Measurements from ENCODE around the gene SNAI1. TPM values are rescaled to one million over a fixed set of nuclear protein-coding genes. Genes with fewer than 3 reads are reported as not detected.
A peak's percentile ranks its signal among the peaks of the same experiment; 100 is the strongest.

SNAI1 gene
- polyA plus RNA-seq, 1 experiment, result 6.5 TPM

DNA sequence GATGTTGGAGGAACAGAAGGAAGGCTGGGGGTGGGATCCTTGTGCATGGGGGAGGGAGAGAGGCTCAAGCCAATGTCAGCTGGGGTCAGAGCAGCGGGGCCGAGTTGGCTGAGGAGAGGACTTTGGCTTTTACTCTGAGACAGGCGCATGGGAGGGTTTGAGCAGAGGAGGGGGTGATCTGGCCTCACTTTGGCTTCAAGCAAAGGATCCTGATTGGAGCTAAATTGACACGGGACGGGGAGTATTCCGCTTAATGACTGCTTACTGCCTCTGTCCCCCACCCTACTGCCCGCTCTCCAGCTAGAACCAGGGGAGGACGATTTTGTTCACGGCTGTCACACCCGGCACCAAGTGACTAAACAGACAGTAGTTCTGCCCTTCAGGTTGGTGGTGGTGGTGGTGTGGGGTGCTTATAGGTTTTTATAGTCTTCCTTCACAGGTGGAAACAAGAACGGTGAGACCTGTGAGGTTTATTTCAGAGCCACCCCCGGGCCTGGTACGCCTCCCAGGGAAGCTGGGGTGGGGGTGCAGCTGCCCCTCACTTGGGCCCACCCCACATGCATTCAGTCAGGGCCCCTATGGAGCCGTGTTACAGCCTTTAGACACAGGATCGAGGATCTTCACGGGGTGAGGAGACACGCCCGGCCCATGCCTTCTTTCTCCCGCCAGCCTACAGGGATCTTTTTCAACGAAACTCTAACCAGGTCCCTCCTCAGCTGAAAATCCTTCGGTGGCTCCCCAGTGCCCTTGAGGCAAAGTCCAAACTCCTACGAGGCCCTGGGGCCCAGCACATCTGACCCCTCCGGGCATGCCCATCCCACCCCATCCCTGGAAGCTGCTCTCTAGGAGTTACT lies 1.3 kb upstream of the SNAI1 start:
- ChIA-PET CTCF (interaction anchor here (0.8 to 16.8 kb wide), 12 partner anchors 8 to 190 kb away, joined by 3 to 590 read pairs (median 4); no protein-coding TSS in a partner anchor), POLR2A (no interaction called here)
- DNase-seq (ENCODE audit: low read depth), result no peak
- H3K36me3 ChIP-seq (ENCODE audit: control insufficient read depth, insufficient read depth, low read length), result peaks cover 1% of the 10 kb centered on the region; the same call in 1 of the 2 replicates
- TF ChIP-seq, protein P1, sequence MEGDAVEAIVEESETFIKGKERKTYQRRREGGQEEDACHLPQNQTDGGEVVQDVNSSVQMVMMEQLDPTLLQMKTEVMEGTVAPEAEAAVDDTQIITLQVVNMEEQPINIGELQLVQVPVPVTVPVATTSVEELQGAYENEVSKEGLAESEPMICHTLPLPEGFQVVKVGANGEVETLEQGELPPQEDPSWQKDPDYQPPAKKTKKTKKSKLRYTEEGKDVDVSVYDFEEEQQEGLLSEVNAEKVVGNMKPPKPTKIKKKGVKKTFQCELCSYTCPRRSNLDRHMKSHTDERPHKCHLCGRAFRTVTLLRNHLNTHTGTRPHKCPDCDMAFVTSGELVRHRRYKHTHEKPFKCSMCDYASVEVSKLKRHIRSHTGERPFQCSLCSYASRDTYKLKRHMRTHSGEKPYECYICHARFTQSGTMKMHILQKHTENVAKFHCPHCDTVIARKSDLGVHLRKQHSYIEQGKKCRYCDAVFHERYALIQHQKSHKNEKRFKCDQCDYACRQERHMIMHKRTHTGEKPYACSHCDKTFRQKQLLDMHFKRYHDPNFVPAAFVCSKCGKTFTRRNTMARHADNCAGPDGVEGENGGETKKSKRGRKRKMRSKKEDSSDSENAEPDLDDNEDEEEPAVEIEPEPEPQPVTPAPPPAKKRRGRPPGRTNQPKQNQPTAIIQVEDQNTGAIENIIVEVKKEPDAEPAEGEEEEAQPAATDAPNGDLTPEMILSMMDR (IDR thresholded peaks at IDR 0.05; ENCODE audit: insufficient read depth, low read depth, low read length), result no peak
- no peaks in the 10 kb centered on the region for H3K27me3 ChIP-seq (ENCODE audit: control insufficient read depth, insufficient read depth, low read length)
- no peak overlapping the region for H3K4me3 ChIP-seq (ENCODE audit: low read depth, low read length)

DNA sequence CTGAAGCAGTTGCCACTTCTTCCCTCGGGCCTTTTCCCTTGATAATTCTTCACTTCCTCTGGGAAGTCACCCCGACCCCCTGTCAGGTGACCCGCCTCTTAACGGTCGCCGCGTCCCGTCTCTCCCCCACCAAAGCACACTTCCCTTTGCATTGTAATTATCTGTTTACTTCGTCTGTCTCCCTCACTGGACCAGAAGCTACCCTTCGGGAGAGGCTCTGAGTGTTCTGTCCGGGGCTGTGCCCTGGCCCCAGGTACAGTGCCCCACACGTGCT lies 771 bp upstream of the SNAI1 start:
- ChIA-PET POLR2A (no interaction called here), CTCF (interaction anchor here (0.9 to 16.8 kb wide), 8 partner anchors 77 to 190 kb away, joined by 3 to 590 read pairs (median 4); no protein-coding TSS in a partner anchor)
- DNase-seq (ENCODE audit: low read depth), result no peak
- Histone ChIP-seq H3K27me3 (ENCODE audit: control insufficient read depth, insufficient read depth, low read length) (no peaks in the 10 kb centered on the region), H3K36me3 (ENCODE audit: control insufficient read depth, insufficient read depth, low read length) (peaks cover 1% of the 10 kb centered on the region; the same call in 1 of the 2 replicates), H3K4me3 (ENCODE audit: low read depth, low read length) (no peak overlapping the region)
- TF ChIP-seq, protein P1 (IDR thresholded peaks at IDR 0.05; ENCODE audit: insufficient read depth, low read depth, low read length), result no peak

DNA sequence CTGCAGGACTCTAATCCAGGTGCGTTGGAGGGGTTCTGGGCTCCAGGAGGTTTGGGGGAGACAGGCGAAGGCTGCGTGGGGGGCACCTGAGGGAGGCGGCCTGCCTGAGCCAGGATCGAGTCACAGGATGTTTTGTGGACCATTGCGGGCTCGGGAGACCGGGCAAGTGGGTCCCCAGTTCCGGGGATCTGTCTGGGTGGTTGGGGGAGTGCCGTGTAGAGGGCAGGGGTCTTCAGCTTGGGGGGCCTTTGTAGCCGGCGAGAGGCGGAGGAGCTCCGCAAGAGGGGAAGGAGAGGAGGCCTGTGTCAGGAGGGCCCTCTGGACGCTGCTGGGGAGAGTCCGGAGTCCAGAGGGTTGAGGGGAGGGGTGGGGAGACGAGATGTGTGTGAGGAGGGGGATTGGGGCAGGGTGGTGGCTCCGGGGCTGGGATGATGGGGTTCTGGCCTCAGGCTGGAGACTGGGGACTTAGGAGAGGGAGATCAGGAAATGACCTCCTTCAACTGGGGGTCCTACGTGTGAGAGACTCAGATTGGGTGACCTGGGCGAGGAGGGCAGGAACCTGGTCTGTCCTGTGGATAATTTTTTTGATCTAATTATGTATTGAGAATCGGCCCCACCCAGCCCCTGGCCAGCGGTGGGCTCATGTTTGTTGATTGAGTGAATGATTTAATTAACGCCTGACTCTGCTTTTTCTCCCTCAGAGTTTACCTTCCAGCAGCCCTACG lies 505 bp downstream of the SNAI1 start:
- H3K4me3 ChIP-seq (ENCODE audit: low read depth, low read length), result peak overlapping the region; percentile 58
- POLR2A ChIA-PET, result interaction anchor here (1.6 kb wide), 1 partner anchor 88 kb away, joined by 4 read pairs; no protein-coding TSS in a partner anchor
- H3K36me3 ChIP-seq (ENCODE audit: control insufficient read depth, insufficient read depth, low read length), result peaks cover 7% of the 10 kb centered on the region
- CTCF ChIA-PET, result interaction anchor here (1.6 to 16.8 kb wide), 3 partner anchors 85 to 186 kb away, joined by 4 to 590 read pairs (median 9); no protein-coding TSS in a partner anchor
- no peaks in the 10 kb centered on the region for H3K27me3 ChIP-seq (ENCODE audit: control insufficient read depth, insufficient read depth, low read length)
- no peak for DNase-seq (ENCODE audit: low read depth)
- TF ChIP-seq, protein P1 (IDR thresholded peaks at IDR 0.05; ENCODE audit: insufficient read depth, low read depth, low read length), result no peak

DNA sequence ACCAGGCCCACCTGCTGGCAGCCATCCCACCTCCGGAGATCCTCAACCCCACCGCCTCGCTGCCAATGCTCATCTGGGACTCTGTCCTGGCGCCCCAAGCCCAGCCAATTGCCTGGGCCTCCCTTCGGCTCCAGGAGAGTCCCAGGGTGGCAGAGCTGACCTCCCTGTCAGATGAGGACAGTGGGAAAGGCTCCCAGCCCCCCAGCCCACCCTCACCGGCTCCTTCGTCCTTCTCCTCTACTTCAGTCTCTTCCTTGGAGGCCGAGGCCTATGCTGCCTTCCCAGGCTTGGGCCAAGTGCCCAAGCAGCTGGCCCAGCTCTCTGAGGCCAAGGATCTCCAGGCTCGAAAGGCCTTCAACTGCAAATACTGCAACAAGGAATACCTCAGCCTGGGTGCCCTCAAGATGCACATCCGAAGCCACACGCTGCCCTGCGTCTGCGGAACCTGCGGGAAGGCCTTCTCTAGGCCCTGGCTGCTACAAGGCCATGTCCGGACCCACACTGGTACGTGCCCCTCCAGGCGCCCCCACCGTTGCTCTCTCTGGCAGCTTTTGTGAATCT lies 1.1 kb downstream of the SNAI1 start:
- Histone ChIP-seq H3K36me3 (ENCODE audit: control insufficient read depth, insufficient read depth, low read length) (peaks cover 7% of the 10 kb centered on the region), H3K4me3 (ENCODE audit: low read depth, low read length) (peak overlapping the region; percentile 58), H3K27me3 (ENCODE audit: control insufficient read depth, insufficient read depth, low read length) (no peaks in the 10 kb centered on the region)
- TF ChIP-seq, protein P1 (IDR thresholded peaks at IDR 0.05; ENCODE audit: insufficient read depth, low read depth, low read length), result no peak
- CTCF ChIA-PET, result interaction anchor here (1.6 to 16.8 kb wide), 3 partner anchors 85 to 185 kb away, joined by 4 to 590 read pairs (median 9); no protein-coding TSS in a partner anchor
- DNase-seq (ENCODE audit: low read depth), result no peak
- POLR2A ChIA-PET, result interaction anchor here (1.6 kb wide), 1 partner anchor 88 kb away, joined by 4 read pairs; no protein-coding TSS in a partner anchor
